Activated T-helper 9 cell treated with anti-CD3 and anti-CD28 coated beads, Interleukin-2, amount 50 U/mL, for 16 hours (primary cell): ENCODE measurements around the gene MGAT3.
"Not testable (repeated sequence)": the region's sequence is repeated elsewhere in the genome, so short reads cannot be mapped to it uniquely, and the experiment has no call there.

Experiments used
- DNase-seq: peaks from one replicate; pipeline ENCODE4 v3.0.0-alpha.2; 2020; ENCODE audit warnings: low read depth

The MGAT3 gene

GRCh38 chr22:39491696-39492095 is 34.9 kb downstream of the MGAT3 start:
- DNase-seq, result no peak

DNA sequence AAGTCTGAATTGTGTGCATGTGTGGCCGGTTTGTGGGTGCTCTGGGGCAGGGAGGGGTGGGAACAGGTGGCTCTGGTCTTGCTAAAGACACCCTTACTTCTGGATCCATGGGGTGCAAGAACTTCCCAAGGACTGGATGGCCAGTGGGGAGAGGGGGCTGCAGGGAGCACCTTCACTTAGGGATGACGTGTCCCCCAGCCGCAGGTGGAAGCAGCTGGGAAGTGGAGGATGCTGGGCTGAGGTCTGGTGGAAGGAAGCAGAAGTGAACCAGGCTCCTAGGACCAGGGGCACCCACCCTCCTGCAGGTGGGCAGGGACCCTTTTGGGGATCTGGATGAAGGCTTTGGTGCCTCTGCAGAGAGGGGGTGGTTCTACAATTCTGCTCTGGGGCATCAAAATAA is 35.4 kb downstream of the MGAT3 start:
- no peak for DNase-seq

GRCh38 chr22:39493759-39494158 is 36.9 kb downstream of the MGAT3 start:
- DNase-seq, result no peak

GRCh38 chr22:39494471-39495120 is 37.8 kb downstream of the MGAT3 start:
- DNase-seq, result no peak

GRCh38 chr22:39496131-39496838 is 39.5 kb downstream of the MGAT3 start:
- peak; percentile 46 for DNase-seq

- no peak for DNase-seq
Observed at GRCh38 chr22:39497429-39497828, 40.6 kb downstream of the MGAT3 start.

DNA sequence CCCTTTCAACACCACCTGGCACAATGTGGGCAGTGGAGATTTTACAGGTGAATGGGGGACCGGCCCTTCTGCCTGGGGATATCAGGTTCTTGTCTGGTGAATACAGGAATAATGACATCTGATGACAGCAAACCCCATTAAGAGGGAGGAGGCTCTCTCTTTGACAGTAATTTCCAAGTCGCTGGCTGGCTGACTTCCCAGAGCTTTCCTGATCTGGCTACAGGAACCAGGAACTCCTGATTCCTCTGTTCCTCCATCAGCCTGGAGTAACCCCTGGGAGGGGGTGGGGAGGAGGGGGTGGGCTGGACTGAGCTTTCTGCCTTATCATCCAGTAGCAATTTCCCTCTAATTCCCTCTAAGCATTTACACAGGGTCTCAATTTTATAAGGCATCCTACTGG is 41.6 kb downstream of the MGAT3 start:
- no peak for DNase-seq

DNA sequence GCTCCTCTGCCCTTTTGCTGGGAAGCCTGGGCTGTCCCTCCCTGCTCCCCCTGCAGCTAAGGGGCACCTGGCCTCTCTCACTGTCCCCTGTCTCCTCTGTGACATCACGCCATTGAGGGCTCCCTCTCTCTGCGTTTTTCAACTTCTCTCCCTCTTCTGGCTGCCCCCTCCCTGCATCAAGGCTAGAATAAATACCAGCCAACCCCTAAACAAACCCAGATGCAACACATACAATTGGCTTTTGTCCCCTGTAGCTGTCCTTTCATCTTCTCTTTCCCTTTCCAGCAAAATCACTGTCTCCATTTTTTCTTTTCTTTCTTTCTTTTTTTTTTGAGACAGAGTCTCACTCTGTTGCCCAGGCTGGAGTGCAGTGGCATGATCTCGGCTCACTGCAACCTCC is 42.0 kb downstream of the MGAT3 start:
- DNase-seq, result no peak

GRCh38 chr22:39500101-39500500 is 43.3 kb downstream of the MGAT3 start:
- no peak for DNase-seq

DNA sequence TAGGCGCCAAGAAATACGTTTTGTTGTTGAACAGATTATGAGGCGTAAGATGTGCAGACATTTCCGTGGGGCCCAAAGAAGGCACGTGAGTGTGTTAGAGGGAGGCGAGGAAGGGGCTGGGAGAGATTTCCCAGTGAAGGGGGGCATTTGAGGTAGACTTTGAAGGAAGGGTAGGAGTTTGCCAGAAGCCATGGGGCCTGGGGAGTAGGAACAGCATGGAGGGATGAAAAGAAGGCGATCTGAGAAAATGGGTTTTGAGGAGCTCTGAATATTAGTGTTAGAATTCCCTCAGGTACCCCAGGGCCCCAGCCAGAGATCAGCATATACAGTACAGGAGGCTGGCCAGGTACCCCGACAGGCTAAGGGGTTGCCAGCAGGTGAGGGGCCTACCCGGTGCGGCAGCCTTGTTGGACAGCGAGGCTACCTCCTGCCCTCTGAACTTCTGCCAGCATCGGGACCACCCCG is 44.9 kb downstream of the MGAT3 start:
- no peak for DNase-seq

DNA sequence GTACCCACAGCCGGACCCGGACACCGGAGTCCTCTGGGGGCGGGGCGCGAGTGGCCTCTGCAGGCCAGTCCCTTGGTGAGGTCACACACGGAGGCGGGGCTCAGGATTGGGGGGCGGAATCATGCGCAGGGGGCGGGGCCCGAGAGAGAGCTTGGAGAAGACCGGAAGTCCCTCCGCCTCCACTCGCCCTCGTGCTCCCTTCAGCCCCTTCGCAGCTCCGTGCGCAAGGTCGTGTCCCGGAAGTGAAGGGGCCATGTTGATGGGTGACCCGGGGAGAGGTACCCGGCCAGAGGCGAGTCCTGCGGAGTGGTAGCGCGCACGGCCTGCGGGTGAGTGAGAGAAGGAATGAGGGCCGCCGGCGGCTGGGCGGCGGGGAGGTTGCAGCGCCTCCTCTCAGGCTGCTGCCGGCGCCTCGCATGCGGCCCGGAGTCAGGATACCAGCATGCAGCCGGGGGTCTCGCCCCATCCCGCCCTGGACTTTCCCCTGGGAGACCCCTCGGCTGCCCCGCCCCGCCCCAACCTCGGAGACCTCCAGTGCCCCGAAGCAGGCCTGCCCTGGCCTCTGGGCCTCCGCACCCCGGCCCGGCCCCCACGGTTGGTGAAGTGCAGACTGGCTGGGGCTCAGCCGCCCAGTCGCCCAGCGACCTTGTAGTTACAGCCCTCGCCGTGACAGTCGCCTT is 45.4 kb downstream of the MGAT3 start, which contains the start of gene MIEF1:
TSS of gene MIEF1 (plus strand) at position 182 of the 680 bp plus-strand sequence. CDS start 9,005 bp downstream, outside the sequence.
- DNase-seq, result peak; percentile 87

DNA sequence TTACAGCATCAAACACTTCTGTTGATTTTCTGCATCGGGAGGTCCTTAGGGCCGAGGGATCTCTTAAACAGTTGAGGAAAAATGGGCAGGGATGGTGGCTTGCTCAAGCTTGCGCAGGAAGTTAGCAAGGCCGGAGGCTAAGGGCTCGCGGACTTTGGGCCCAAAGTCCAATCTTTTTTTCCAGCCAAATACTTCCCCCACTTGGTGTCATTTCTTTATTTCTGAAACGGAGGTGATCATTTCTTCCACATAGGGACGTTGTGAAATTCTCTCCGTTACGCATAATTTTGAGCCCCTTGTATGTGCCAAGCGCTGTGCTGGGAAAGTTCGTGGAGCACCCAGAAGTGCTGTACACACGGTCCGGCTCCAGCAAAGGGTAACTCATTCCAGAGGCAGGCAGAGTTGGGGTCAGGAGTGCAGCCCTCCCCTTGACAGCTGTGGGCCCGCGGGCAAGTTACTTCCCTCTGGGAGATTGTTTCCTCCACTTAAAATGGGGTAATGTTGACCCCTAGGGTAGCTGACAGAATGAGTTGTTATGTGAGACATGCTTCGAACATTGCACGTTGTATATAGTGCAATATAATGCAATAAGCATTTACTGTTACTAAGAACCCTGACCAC is 46.1 kb downstream of the MGAT3 start:
- DNase-seq, result no peak

DNA sequence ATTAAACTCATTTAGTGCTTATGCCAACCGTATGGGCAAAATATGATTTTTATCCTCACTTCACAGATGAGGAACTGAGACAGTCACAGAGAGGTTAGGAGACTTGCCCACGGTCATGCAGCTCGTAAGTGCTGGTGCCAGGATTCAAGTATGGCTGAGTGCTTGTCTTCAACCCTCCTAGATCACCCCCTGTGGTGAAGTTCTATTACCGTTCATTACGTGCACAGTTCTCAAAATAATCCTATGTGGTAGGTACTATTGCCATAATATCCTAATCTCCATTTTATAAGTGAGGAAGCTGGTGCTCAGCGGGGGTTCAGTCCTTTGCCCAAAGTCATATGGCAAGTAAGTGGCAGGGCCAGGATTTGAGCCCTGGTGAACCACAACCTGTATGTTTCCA is 46.8 kb downstream of the MGAT3 start:
- no peak for DNase-seq

- no peak for DNase-seq
Observed at GRCh38 chr22:39504071-39504470, 47.3 kb downstream of the MGAT3 start.

- DNase-seq, result not testable (repeated sequence)
Observed at GRCh38 chr22:39507021-39507420, 50.2 kb downstream of the MGAT3 start.

- no peak for DNase-seq
Observed at GRCh38 chr22:39508393-39508792, 51.6 kb downstream of the MGAT3 start.

- no peak for DNase-seq
Observed at GRCh38 chr22:39510529-39511149, 53.8 kb downstream of the MGAT3 start.

GRCh38 chr22:39511226-39511625 is 54.4 kb downstream of the MGAT3 start:
- DNase-seq, result no peak

DNA sequence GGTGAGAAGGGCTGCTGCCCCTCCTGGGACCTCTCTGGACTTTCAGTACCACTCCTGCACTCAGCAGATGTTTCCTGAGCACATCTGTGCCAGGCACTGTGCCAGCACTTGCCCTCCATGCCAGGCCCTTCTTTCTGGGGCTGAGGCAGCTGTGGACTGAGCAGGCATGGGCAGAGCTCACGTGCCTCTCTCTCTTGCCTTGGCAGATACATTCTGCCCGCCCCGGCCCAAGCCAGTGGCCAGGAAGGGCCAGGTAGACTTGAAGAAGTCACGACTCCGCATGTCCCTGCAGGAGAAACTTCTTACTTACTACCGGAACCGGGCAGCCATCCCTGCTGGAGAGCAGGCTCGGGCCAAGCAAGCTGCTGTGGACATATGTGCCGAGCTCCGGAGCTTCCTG is 55.2 kb downstream of the MGAT3 start:
- no peak for DNase-seq

DNA sequence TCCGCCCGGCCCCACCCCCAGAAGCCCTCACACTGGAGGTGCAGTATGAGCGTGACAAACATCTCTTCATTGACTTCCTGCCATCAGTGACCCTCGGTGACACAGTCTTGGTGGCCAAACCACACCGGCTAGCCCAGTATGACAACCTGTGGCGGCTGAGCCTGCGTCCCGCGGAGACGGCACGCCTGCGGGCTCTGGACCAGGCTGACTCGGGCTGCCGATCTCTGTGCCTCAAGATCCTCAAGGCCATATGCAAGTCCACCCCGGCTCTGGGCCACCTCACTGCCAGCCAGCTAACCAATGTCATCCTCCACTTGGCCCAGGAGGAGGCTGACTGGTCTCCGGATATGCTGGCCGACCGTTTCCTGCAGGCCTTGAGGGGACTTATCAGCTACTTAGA is 57.0 kb downstream of the MGAT3 start:
- DNase-seq, result no peak

- DNase-seq, result no peak
Observed at GRCh38 chr22:39514373-39514973, 57.7 kb downstream of the MGAT3 start.
